H1 (cell line): ENCODE measurements around the gene SFT2D1. TPM values are rescaled to one million over a fixed set of nuclear protein-coding genes. Genes with fewer than 3 reads are reported as not detected.
"Not testable (repeated sequence)": the region's sequence is repeated elsewhere in the genome, so short reads cannot be mapped to it uniquely, and the experiment has no call there.

Source experiments
- CTCF ChIA-PET: fragments of 300-600 bp; sonication (Branson Sonifier 250); formaldehyde crosslinking; loops from one replicate; lab custom pipeline; 2021; ENCODE audit not compliant: partially characterized antibody; lab: Charles Lee
- POLR2A ChIA-PET: fragments of 300-600 bp; sonication (Branson Sonifier 250); formaldehyde crosslinking; loops from one replicate; lab custom pipeline; 2021; ENCODE audit warnings: inconsistent platforms; ENCODE audit not compliant: partially characterized antibody; lab: Charles Lee
- DNase-seq, 2 experiments: peaks; one replicate each; pipeline versions ENCODE4 v3.0.0 to v3.0.0-alpha.2; 2010 to 2022; ENCODE audit warnings: low spot score in 2 of 2, low read depth in 1 of 2, mixed read lengths in 1 of 2
- FAIRE-seq: peaks from 2 replicates; lab custom pipeline; 2011; peaks lifted over from hg19 to GRCh38; lab: Jason Lieb, UNC
- H2AFZ ChIP-seq: 2 replicates; pipeline ENCODE4 v1.8.1; 2012; ENCODE audit warnings: low read length, inconsistent platforms
- H2AK5ac ChIP-seq: 2 replicates; pipeline ENCODE4 v1.6.1; 2013; ENCODE audit warnings: low read depth, low read length
- H2BK120ac ChIP-seq: replicated peaks from 2 replicates; pipeline ENCODE3; 2013; ENCODE audit warnings: low read depth, low read length, inconsistent platforms
- H2BK12ac ChIP-seq: 2 replicates; pipeline ENCODE4 v1.6.1; 2013; ENCODE audit warnings: low read depth, low read length
- H2BK15ac ChIP-seq: 2 replicates; pipeline ENCODE4 v1.6.1; 2013; ENCODE audit warnings: low read length
- H2BK20ac ChIP-seq: 2 replicates; pipeline ENCODE4 v1.6.1; 2013; ENCODE audit warnings: low read length
- H2BK5ac ChIP-seq: 2 replicates; pipeline ENCODE4 v1.6.1; 2013; ENCODE audit warnings: low read depth, low read length
- H3K14ac ChIP-seq: 2 replicates; pipeline ENCODE4 v1.6.1; 2013; ENCODE audit warnings: inconsistent platforms; ENCODE audit not compliant: insufficient read length
- H3K18ac ChIP-seq: 2 replicates; pipeline ENCODE4 v1.6.1; 2013; ENCODE audit warnings: low read length; ENCODE audit errors: extremely low read depth
- H3K23ac ChIP-seq: 2 replicates; pipeline ENCODE4 v1.6.1; 2013; ENCODE audit warnings: inconsistent platforms; ENCODE audit not compliant: insufficient read length
- H3K23me2 ChIP-seq: 2 replicates; pipeline ENCODE4 v1.6.1; 2013; ENCODE audit warnings: low read depth, low read length
- H3K27ac ChIP-seq: 2 replicates; pipeline ENCODE4 v1.6.1; 2011; ENCODE audit warnings: low read depth, low read length, inconsistent platforms
- H3K27me3 ChIP-seq, 4 experiments: replicated peaks in 1 of 4; 1 replicate in 1 of 4; 2 replicates in 3 of 4; pipeline versions ENCODE4 v1.6.1 to v1.8.1; 2011 to 2013; ENCODE audit warnings: low read length in 3 of 4, mild to moderate bottlenecking in 3 of 4, inconsistent platforms in 2 of 4, mixed read lengths in 2 of 4, moderate library complexity in 1 of 4; ENCODE audit not compliant: control insufficient read depth in 3 of 4, insufficient read depth in 3 of 4; ENCODE audit errors: extremely low read depth in 1 of 4
- H3K36me3 ChIP-seq, 4 experiments: 2 replicates each; pipeline versions ENCODE4 v1.6.1 to v1.8.1; 2011 to 2013; ENCODE audit warnings: mild to moderate bottlenecking in 4 of 4, low read length in 3 of 4, moderate library complexity in 2 of 4, control low read depth in 1 of 4, inconsistent platforms in 1 of 4; ENCODE audit not compliant: insufficient read depth in 4 of 4, control insufficient read depth in 2 of 4
- H3K4ac ChIP-seq: replicated peaks from 2 replicates; pipeline ENCODE3; 2013; ENCODE audit warnings: low read length, low read depth, mixed read lengths, inconsistent platforms; ENCODE audit not compliant: insufficient read length
- H3K4me1 ChIP-seq, 4 experiments: replicated peaks in 1 of 4; 1 replicate in 1 of 4; 2 replicates in 3 of 4; pipeline versions ENCODE4 v1.6.1 to v1.8.1; 2011 to 2013; ENCODE audit warnings: low read length in 3 of 4, inconsistent platforms in 2 of 4, mixed read lengths in 1 of 4; ENCODE audit not compliant: insufficient read depth in 4 of 4, control insufficient read depth in 3 of 4
- H3K4me2 ChIP-seq, 2 experiments: 2 replicates each; pipeline versions ENCODE4 v1.6.1 to v1.8.1; 2011 to 2013; ENCODE audit warnings: low read depth in 2 of 2, low read length in 2 of 2, control low read depth in 1 of 2, inconsistent platforms in 1 of 2, mild to moderate bottlenecking in 1 of 2; ENCODE audit not compliant: insufficient read depth in 1 of 2
- H3K4me3 ChIP-seq, 4 experiments: fragments of 200-600, 300-600 bp in 1 of 4; sonication (generic), shearing (Covaris generic), sonication (Bioruptor Twin) in 1 of 4; 2 replicates each; pipeline versions ENCODE4 v1.5.1 to v1.8.1; 2011 to 2016; ENCODE audit warnings: low read length in 4 of 4, low read depth in 3 of 4, control low read depth in 2 of 4, inconsistent platforms in 2 of 4, mild to moderate bottlenecking in 2 of 4, mixed read lengths in 1 of 4, moderate library complexity in 1 of 4; ENCODE audit not compliant: insufficient read depth in 2 of 4; ENCODE audit errors: extremely low read depth in 1 of 4
- H3K56ac ChIP-seq: replicated peaks from 2 replicates; pipeline ENCODE3; 2013; ENCODE audit warnings: low read depth, mild to moderate bottlenecking, mixed read lengths, low read length, inconsistent platforms; ENCODE audit not compliant: insufficient read length
- H3K79me1 ChIP-seq: 2 replicates; pipeline ENCODE4 v1.6.1; 2013; ENCODE audit warnings: low read depth, low read length, control low read depth
- H3K79me2 ChIP-seq, 2 experiments: 2 replicates each; pipeline versions ENCODE4 v1.6.1 to v1.8.1; 2012 to 2013; ENCODE audit warnings: low read length in 2 of 2, mild to moderate bottlenecking in 2 of 2, inconsistent platforms in 1 of 2; ENCODE audit not compliant: insufficient read depth in 2 of 2, control insufficient read depth in 1 of 2
- H3K9ac ChIP-seq, 4 experiments: replicated peaks in 1 of 4; 1 replicate in 1 of 4; 2 replicates in 3 of 4; pipeline versions ENCODE4 v1.6.1 to v1.8.1; 2011 to 2013; ENCODE audit warnings: low read depth in 3 of 4, low read length in 3 of 4, control low read depth in 2 of 4, mild to moderate bottlenecking in 2 of 4, moderate library complexity in 2 of 4, inconsistent platforms in 1 of 4; ENCODE audit errors: extremely low read depth in 1 of 4
- H3K9me3 ChIP-seq, 2 experiments: 2 replicates each; pipeline versions ENCODE4 v1.6.1 to v1.8.1; 2012 to 2013; ENCODE audit warnings: mild to moderate bottlenecking in 2 of 2, moderate library complexity in 2 of 2, control low read depth in 1 of 2, inconsistent platforms in 1 of 2, low read depth in 1 of 2, low read length in 1 of 2, mixed read lengths in 1 of 2; ENCODE audit not compliant: insufficient read depth in 2 of 2
- H4K20me1 ChIP-seq, 2 experiments: replicated peaks in 1 of 2; 2 replicates each; pipeline versions ENCODE3 to v1.8.1; 2011 to 2013; ENCODE audit warnings: inconsistent platforms in 2 of 2, low read length in 2 of 2, mild to moderate bottlenecking in 1 of 2; ENCODE audit not compliant: insufficient read depth in 2 of 2, control insufficient read depth in 1 of 2
- H4K5ac ChIP-seq: 2 replicates; pipeline ENCODE4 v1.6.1; 2013; ENCODE audit warnings: low read length, low read depth, mixed read lengths, inconsistent platforms; ENCODE audit not compliant: insufficient read length
- H4K8ac ChIP-seq: 2 replicates; pipeline ENCODE4 v1.8.0; 2013; ENCODE audit warnings: mild to moderate bottlenecking, moderate library complexity, low read length, inconsistent platforms; ENCODE audit not compliant: insufficient read depth; ENCODE audit errors: extremely low read depth
- H4K91ac ChIP-seq: replicated peaks from 2 replicates; pipeline ENCODE3; 2013; ENCODE audit warnings: low read length, mixed read lengths, inconsistent platforms; ENCODE audit not compliant: insufficient read length
- WGBS, 2 experiments: shearing (Covaris generic) in 1 of 2; methylation state at CpG; one replicate each; pipeline versions ENCODE4 v1.1.6 to v1.1.7; 2013 to 2015; ENCODE audit warnings: low lambda C conversion rate in 2 of 2, mixed read lengths in 2 of 2, inconsistent platforms in 1 of 2, low coverage in 1 of 2, missing lambda C conversion rate in 1 of 2; ENCODE audit not compliant: insufficient replicate concordance in 2 of 2, insufficient coverage in 1 of 2, insufficient read length in 1 of 2; ENCODE audit errors: extremely low coverage in 1 of 2, missing lambda C conversion rate in 1 of 2; 5-methylcytosine and 5-hydroxymethylcytosine counted together
- polyA plus RNA-seq, 7 experiments: library from polyadenylated mRNA; depleted of rRNA in 3 of 7; stranded (reverse) in 5 of 7; unstranded in 2 of 7; fragments of >200 nt in 5 of 7; fragments of 200-250 nt in 2 of 7; gene quantifications; 1 replicate in 5 of 7; 2 replicates in 1 of 7; 4 replicates in 1 of 7; pipeline versions ENCODE4 v1.2.1 to v1.2.3, GENCODE V29; 2011 to 2013; ENCODE audit warnings: missing spikeins in 2 of 7, mixed read lengths in 2 of 7
- total RNA-seq: library from RNA; stranded (reverse); fragmentation: NEBNext Ultra II Directional; extraction: Animal tissue kit (Norgen Biotek cat#: 25700); gene quantifications from 2 replicates; pipeline ENCODE4 v1.2.1, GENCODE V29; 2021

Gene SFT2D1
- total and polyA plus RNA-seq, 2 of the 8 experiments (the other 6 are each of a cell fraction or from before 2014, with no cell fraction given): 52.3 to 76.1 TPM

DNA sequence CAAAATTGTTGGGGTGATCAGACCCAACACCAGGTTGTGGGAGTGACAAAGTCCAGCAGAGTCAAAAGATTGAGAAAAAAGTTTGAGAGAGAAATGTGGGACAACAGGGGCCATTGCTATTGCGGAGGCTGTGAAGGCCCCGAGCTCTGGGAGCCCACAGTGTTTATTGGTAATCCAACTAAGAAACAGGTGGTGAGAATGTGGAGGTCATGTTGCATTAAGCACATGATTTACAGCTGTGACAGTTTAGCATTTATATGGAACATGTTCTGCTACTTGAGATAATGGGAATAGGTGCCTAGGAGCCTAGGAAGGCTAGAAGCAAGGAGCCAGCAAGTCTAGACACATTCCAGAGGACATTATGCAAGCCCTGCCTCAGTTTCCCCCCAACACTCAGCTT lies 2.6 kb upstream of the SFT2D1 start:
- 88% methylated on average over 2 of the region's 2 CpGs; no CpG with 5 or more reads in 1 of the 2 experiments for WGBS, 2 experiments

More for the DNA sequence above, 2.6 kb upstream of the SFT2D1 start:
- not testable (repeated sequence) for H4K20me1 ChIP-seq, H4K5ac ChIP-seq, H2BK5ac ChIP-seq, H3K18ac ChIP-seq, H4K91ac ChIP-seq, H2BK20ac ChIP-seq, FAIRE-seq, H2AK5ac ChIP-seq, H3K56ac ChIP-seq, H3K27ac ChIP-seq, H3K36me3 ChIP-seq, H4K8ac ChIP-seq, H3K23me2 ChIP-seq, H3K14ac ChIP-seq, H3K9me3 ChIP-seq, H2AFZ ChIP-seq, H2BK12ac ChIP-seq, H3K4me3 ChIP-seq, H3K23ac ChIP-seq, DNase-seq, H2BK15ac ChIP-seq, H3K27me3 ChIP-seq, H2BK120ac ChIP-seq, H3K79me1 ChIP-seq, H3K4me2 ChIP-seq, H3K9ac ChIP-seq, H3K4ac ChIP-seq, H3K4me1 ChIP-seq
- H3K79me2 ChIP-seq: peaks cover 17 to 24% of the 10 kb centered on the region in 2 experiments
- ChIA-PET POLR2A (interaction anchor here (1.0 to 1.6 kb wide), 3 partner anchors 10 to 34 kb away, joined by 3 to 10 read pairs (median 4); no protein-coding TSS in a partner anchor), CTCF (interaction anchor here (0.8 to 1.7 kb wide), 4 partner anchors 18 to 98 kb away, joined by 4 to 9 read pairs (median 6); no protein-coding TSS in a partner anchor)
